DND-41 (cell line): ENCODE results near the gene CLDN10.

Source experiments
- EZH2 ChIP-seq: IDR thresholded peaks from 3 replicates; pipeline ENCODE4 v1.6.1; 2012; ENCODE audit warnings: borderline replicate concordance, low read depth, mild to moderate bottlenecking, moderate library complexity, low read length, inconsistent platforms; ENCODE audit not compliant: severe bottlenecking
- TF ChIP-seq, protein P1 (sequence below): IDR thresholded peaks from 2 replicates; pipeline ENCODE4 v1.5.1; 2012; ENCODE audit warnings: borderline replicate concordance, low read length, moderate library complexity, mild to moderate bottlenecking; ENCODE audit not compliant: poor library complexity, severe bottlenecking; ENCODE audit errors: extremely low read depth

DNA sequence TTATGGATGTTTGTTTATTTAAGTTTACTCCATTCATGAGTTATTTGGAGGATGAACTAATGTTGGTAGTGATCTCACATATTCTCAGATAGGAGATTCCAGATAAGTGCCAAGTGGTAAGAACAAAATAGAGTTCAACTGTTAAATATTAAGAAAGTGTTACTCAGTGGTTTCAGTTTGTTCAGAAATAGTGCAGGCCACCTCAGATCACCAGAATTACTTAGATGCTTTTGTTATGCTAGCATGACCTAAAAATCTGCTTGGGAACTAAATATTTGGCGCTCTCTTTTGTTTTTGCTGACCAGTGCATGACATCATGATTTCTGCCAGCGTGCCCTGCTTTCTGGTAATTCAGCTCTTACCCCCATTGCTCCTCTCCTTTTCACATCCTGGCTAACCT, 15.6 kb downstream of the CLDN10 start:
- TF ChIP-seq, protein P1, sequence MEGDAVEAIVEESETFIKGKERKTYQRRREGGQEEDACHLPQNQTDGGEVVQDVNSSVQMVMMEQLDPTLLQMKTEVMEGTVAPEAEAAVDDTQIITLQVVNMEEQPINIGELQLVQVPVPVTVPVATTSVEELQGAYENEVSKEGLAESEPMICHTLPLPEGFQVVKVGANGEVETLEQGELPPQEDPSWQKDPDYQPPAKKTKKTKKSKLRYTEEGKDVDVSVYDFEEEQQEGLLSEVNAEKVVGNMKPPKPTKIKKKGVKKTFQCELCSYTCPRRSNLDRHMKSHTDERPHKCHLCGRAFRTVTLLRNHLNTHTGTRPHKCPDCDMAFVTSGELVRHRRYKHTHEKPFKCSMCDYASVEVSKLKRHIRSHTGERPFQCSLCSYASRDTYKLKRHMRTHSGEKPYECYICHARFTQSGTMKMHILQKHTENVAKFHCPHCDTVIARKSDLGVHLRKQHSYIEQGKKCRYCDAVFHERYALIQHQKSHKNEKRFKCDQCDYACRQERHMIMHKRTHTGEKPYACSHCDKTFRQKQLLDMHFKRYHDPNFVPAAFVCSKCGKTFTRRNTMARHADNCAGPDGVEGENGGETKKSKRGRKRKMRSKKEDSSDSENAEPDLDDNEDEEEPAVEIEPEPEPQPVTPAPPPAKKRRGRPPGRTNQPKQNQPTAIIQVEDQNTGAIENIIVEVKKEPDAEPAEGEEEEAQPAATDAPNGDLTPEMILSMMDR, result no peak
- TF ChIP-seq EZH2, result no peak
